ENCODE results near the gene PPP1R1C. TPM values are rescaled to one million over a fixed set of nuclear protein-coding genes. Genes with fewer than 3 reads are reported as not detected.

The PPP1R1C gene
- total RNA-seq, 6 experiments from 2014 or later, result 0.31 to 0.48 (median 0.39) TPM; not detected in 2

DNA sequence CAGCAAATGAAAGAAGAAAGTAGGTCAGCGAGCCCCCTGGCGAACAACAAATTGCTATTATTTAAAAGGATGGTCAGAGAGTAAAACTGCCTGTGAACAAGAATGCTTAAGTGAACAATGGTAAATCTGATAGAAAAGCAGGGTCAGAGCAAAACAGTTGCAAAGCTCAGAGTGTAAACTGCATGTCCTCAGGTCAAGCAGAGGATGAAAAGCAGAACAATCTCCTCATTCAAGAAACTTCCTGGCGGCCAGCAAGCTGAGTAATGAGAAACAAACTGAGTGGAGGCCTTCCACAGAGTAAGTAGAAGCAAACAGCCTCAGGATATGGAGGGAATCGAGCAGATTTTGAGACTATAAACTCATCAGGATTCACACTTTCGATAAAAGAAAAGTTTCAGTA lies 117.9 kb downstream of the PPP1R1C start:
- no peaks in the 10 kb centered on the region for H3K9me3 Mint-ChIP-seq
- peaks cover 12% of the 10 kb centered on the region for H3K4me1 Mint-ChIP-seq (ENCODE audit: low read depth)
- H3K27ac Mint-ChIP-seq, result no peak overlapping the region
- no peak for TF ChIP-seq CTCF (IDR thresholded peaks at IDR 0.05)
- no peaks in the 10 kb centered on the region; the same call in 1 of the 2 replicates for H3K27me3 Mint-ChIP-seq (ENCODE audit: insufficient read depth)
- DNase-seq, result no peak
- H3K4me3 Mint-ChIP-seq, result peak overlapping the region; percentile 18; the same call in 1 of the 2 replicates
- H3K36me3 Mint-ChIP-seq (ENCODE audit: low read depth), result no peaks in the 10 kb centered on the region; the same call in 1 of the 2 replicates

- Mint-ChIP-seq H3K27me3 (ENCODE audit: insufficient read depth) (no peaks in the 10 kb centered on the region), H3K27ac (no peak overlapping the region), H3K4me3 (no peak overlapping the region), H3K9me3 (no peaks in the 10 kb centered on the region), H3K4me1 (ENCODE audit: low read depth) (peaks cover 3% of the 10 kb centered on the region; the same call in 1 of the 2 replicates), H3K36me3 (ENCODE audit: low read depth) (no peaks in the 10 kb centered on the region)
- DNase-seq, result no peak
- TF ChIP-seq CTCF (IDR thresholded peaks at IDR 0.05), result no peak
Observed at GRCh38 chr2:182110347-182110746, 124.7 kb downstream of the PPP1R1C start.

GRCh38 chr2:182113334-182113733 lies 127.7 kb downstream of the PPP1R1C start:
- Mint-ChIP-seq H3K27me3 (ENCODE audit: insufficient read depth) (no peaks in the 10 kb centered on the region), H3K4me1 (ENCODE audit: low read depth) (peaks cover 23% of the 10 kb centered on the region), H3K36me3 (ENCODE audit: low read depth) (no peaks in the 10 kb centered on the region), H3K27ac (no peak overlapping the region), H3K9me3 (no peaks in the 10 kb centered on the region), H3K4me3 (no peak overlapping the region)
- no peak for DNase-seq
- TF ChIP-seq CTCF (IDR thresholded peaks at IDR 0.05), result no peak

- no peaks in the 10 kb centered on the region for H3K36me3 Mint-ChIP-seq (ENCODE audit: low read depth)
- no peak overlapping the region for H3K4me3 Mint-ChIP-seq
- H3K4me1 Mint-ChIP-seq (ENCODE audit: low read depth), result peaks cover 23% of the 10 kb centered on the region
- no peak for TF ChIP-seq CTCF (IDR thresholded peaks at IDR 0.05)
- DNase-seq, result no peak
- H3K27me3 Mint-ChIP-seq (ENCODE audit: insufficient read depth), result no peaks in the 10 kb centered on the region
- no peaks in the 10 kb centered on the region for H3K9me3 Mint-ChIP-seq
- no peak overlapping the region for H3K27ac Mint-ChIP-seq
Observed at GRCh38 chr2:182115258-182115657, 129.6 kb downstream of the PPP1R1C start.

GRCh38 chr2:182116774-182117173 lies 131.1 kb downstream of the PPP1R1C start:
- H3K27me3 Mint-ChIP-seq (ENCODE audit: insufficient read depth), result no peaks in the 10 kb centered on the region
- no peak overlapping the region; the same call in 1 of the 2 replicates for H3K4me3 Mint-ChIP-seq
- H3K36me3 Mint-ChIP-seq (ENCODE audit: low read depth), result no peaks in the 10 kb centered on the region
- DNase-seq, result no peak
- H3K4me1 Mint-ChIP-seq (ENCODE audit: low read depth), result peaks cover 23% of the 10 kb centered on the region
- H3K9me3 Mint-ChIP-seq, result no peaks in the 10 kb centered on the region
- no peak overlapping the region for H3K27ac Mint-ChIP-seq
- no peak for TF ChIP-seq CTCF (IDR thresholded peaks at IDR 0.05)

DNA sequence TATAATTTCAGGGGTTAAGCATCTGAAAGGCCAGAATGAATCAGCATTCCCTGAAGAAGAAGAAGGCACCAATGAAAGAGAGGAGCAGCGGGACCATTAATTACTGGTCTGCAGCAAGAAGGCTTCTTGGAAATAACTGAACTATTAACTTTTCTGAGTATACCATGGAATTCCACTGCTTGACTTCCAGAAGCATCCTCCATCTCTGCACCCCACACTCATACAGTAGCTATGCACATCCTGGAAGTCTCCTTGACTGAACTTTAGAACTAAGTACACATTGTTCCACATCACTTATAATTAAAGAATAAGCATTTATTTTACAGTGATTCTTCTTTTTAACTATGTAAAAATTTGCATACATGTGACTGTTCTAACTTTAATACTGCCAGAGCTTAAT lies 131.5 kb downstream of the PPP1R1C start:
- H3K9me3 Mint-ChIP-seq, result no peaks in the 10 kb centered on the region
- H3K4me3 Mint-ChIP-seq, result no peak overlapping the region; the same call in 1 of the 2 replicates
- H3K36me3 Mint-ChIP-seq (ENCODE audit: low read depth), result no peaks in the 10 kb centered on the region
- DNase-seq, result peak; percentile 16
- no peak overlapping the region for H3K27ac Mint-ChIP-seq
- no peaks in the 10 kb centered on the region for H3K27me3 Mint-ChIP-seq (ENCODE audit: insufficient read depth)
- no peak for TF ChIP-seq CTCF (IDR thresholded peaks at IDR 0.05)
- H3K4me1 Mint-ChIP-seq (ENCODE audit: low read depth), result peaks cover 23% of the 10 kb centered on the region
